HEK293 (cell line): ENCODE results near the gene KRT79.

Source experiments
- KLF9 ChIP-seq: fragments of 450-650 bp; formaldehyde crosslinking; IDR thresholded peaks from 2 replicates; pipeline ENCODE4 v1.5.1; 2016; ENCODE audit warnings: missing biosample characterization, missing genetic modification characterization, low read depth
- YY1 ChIP-seq: fragments of 450-650 bp; formaldehyde crosslinking; IDR thresholded peaks from 2 replicates; pipeline ENCODE4 v1.5.1; 2018; ENCODE audit warnings: missing biosample characterization, missing genetic modification characterization
- ZBTB1 ChIP-seq: fragments of 450-650 bp; formaldehyde crosslinking; IDR thresholded peaks from 2 replicates; pipeline ENCODE4 v1.5.1; 2016; ENCODE audit warnings: missing biosample characterization, missing genetic modification characterization
- ZIC2 ChIP-seq: fragments of 450-650 bp; formaldehyde crosslinking; IDR thresholded peaks from 2 replicates; pipeline ENCODE4 v1.5.1; 2016; ENCODE audit warnings: missing biosample characterization, missing genetic modification characterization
- ZNF266 ChIP-seq: fragments of 450-650 bp; formaldehyde crosslinking; IDR thresholded peaks from 2 replicates; pipeline ENCODE4 v1.5.1; 2016; ENCODE audit warnings: missing biosample characterization, missing genetic modification characterization, low read depth
- ZNF274 ChIP-seq, 2 experiments: fragments of 200-500 bp in 1 of 2; fragments of 450-650 bp in 1 of 2; sonication (Bioruptor generic) in 1 of 2; formaldehyde crosslinking in 1 of 2; IDR thresholded peaks; 2 replicates each; pipeline versions ENCODE4 v1.5.1 to v1.6.1; 2014 to 2016; ENCODE audit warnings: borderline replicate concordance in 1 of 2, inconsistent platforms in 1 of 2, low read length in 1 of 2, missing biosample characterization in 1 of 2, missing genetic modification characterization in 1 of 2
- ZNF501 ChIP-seq: fragments of 450-650 bp; formaldehyde crosslinking; IDR thresholded peaks from 2 replicates; pipeline ENCODE4 v1.5.1; 2016; ENCODE audit warnings: missing biosample characterization, missing genetic modification characterization
- ZNF777 ChIP-seq: fragments of 450-650 bp; formaldehyde crosslinking; IDR thresholded peaks from 2 replicates; pipeline ENCODE4 v1.5.1; 2017; ENCODE audit warnings: missing biosample characterization, missing genetic modification characterization, borderline replicate concordance
- ZNF837 ChIP-seq: fragments of 450-650 bp; formaldehyde crosslinking; IDR thresholded peaks from 2 replicates; pipeline ENCODE4 v1.5.1; 2016; ENCODE audit warnings: missing biosample characterization, missing genetic modification characterization
- ZSCAN16 ChIP-seq: fragments of 450-650 bp; formaldehyde crosslinking; IDR thresholded peaks from 2 replicates; pipeline ENCODE4 v1.5.1; 2016; ENCODE audit warnings: missing biosample characterization, missing genetic modification characterization
- TF ChIP-seq, protein P1 (sequence below): fragments of 450-650 bp; formaldehyde crosslinking; IDR thresholded peaks from 2 replicates; pipeline ENCODE4 v1.5.1; 2016; ENCODE audit warnings: missing biosample characterization, missing genetic modification characterization
- TF ChIP-seq, protein P2 (sequence below): fragments of 450-650 bp; formaldehyde crosslinking; IDR thresholded peaks from 2 replicates; pipeline ENCODE4 v1.5.1; 2016; ENCODE audit warnings: missing biosample characterization, missing genetic modification characterization

DNA sequence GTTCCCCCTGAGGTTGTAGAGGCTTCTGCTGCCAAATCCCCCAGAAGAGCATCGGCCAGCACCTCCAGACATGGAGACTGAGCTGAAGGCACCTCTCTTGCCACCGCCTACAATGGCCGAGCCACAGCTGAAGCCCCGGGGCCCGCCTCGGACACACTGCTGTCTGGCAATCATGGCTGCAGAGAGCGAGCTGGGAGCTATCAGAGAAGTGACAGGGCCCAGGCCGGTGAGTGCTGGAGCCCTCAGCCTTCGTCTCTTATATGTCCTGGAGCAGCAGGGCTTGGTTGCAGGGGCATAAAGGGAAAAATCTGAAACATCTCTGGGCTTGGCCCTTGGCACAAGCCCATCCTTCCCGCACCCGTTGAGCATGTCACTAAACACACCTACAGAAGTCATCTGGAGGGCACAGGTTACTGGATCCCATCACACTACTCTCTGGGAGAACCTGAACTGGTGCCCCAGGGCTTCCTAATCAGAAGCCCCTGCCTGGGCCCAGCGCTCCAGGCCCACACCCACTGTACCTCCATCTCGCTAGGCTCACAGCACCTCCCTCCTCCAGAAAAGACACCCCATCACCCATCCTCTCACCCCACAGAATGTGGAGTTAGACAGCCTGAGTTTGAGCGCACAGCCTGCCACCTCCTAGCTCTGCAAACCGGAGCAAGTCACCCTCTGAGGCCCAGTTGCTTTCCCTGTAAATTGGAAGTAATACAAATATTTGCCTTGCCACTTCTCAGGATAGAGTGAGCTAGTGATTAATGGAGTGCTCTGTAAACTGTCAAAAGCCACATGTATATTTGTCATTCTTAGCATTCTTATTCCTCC lies 20.0 kb downstream of the KRT79 start, which contains the start of gene KRT4:
- no peak for TF ChIP-seq ZNF501 (tag by site-specific recombination)
- TF ChIP-seq, protein P1, sequence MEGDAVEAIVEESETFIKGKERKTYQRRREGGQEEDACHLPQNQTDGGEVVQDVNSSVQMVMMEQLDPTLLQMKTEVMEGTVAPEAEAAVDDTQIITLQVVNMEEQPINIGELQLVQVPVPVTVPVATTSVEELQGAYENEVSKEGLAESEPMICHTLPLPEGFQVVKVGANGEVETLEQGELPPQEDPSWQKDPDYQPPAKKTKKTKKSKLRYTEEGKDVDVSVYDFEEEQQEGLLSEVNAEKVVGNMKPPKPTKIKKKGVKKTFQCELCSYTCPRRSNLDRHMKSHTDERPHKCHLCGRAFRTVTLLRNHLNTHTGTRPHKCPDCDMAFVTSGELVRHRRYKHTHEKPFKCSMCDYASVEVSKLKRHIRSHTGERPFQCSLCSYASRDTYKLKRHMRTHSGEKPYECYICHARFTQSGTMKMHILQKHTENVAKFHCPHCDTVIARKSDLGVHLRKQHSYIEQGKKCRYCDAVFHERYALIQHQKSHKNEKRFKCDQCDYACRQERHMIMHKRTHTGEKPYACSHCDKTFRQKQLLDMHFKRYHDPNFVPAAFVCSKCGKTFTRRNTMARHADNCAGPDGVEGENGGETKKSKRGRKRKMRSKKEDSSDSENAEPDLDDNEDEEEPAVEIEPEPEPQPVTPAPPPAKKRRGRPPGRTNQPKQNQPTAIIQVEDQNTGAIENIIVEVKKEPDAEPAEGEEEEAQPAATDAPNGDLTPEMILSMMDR: no peak
- no peak for TF ChIP-seq ZBTB1
- no peak for TF ChIP-seq KLF9 (tag by site-specific recombination)
- TF ChIP-seq ZIC2: no peak
- no peak for TF ChIP-seq ZNF266
- no peak for TF ChIP-seq ZNF274 (IDR thresholded peaks at IDR 0.05; ENCODE audit: low read length)
- no peak for TF ChIP-seq ZNF274 (tag by site-specific recombination; IDR thresholded peaks at IDR 0.05; ENCODE audit: borderline replicate concordance)
- TF ChIP-seq ZNF837 (tag by site-specific recombination): no peak
- no peak for TF ChIP-seq ZSCAN16
- TF ChIP-seq, protein P2, sequence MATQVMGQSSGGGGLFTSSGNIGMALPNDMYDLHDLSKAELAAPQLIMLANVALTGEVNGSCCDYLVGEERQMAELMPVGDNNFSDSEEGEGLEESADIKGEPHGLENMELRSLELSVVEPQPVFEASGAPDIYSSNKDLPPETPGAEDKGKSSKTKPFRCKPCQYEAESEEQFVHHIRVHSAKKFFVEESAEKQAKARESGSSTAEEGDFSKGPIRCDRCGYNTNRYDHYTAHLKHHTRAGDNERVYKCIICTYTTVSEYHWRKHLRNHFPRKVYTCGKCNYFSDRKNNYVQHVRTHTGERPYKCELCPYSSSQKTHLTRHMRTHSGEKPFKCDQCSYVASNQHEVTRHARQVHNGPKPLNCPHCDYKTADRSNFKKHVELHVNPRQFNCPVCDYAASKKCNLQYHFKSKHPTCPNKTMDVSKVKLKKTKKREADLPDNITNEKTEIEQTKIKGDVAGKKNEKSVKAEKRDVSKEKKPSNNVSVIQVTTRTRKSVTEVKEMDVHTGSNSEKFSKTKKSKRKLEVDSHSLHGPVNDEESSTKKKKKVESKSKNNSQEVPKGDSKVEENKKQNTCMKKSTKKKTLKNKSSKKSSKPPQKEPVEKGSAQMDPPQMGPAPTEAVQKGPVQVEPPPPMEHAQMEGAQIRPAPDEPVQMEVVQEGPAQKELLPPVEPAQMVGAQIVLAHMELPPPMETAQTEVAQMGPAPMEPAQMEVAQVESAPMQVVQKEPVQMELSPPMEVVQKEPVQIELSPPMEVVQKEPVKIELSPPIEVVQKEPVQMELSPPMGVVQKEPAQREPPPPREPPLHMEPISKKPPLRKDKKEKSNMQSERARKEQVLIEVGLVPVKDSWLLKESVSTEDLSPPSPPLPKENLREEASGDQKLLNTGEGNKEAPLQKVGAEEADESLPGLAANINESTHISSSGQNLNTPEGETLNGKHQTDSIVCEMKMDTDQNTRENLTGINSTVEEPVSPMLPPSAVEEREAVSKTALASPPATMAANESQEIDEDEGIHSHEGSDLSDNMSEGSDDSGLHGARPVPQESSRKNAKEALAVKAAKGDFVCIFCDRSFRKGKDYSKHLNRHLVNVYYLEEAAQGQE (tag by site-specific recombination): no peak
- TF ChIP-seq YY1 (tag by site-specific recombination): no peak
- TF ChIP-seq ZNF777 (tag by site-specific recombination): no peak
